SK-N-MC (cell line): Measurements from ENCODE around the gene PRSS8.
A peak's percentile ranks its signal among the peaks of the same experiment; 100 is the strongest.

Experiments used
- DNase-seq: peaks from one replicate; pipeline ENCODE4 v3.0.0-alpha.2; 2011; ENCODE audit warnings: low read depth, low spot score
- H3K27ac ChIP-seq: fragments of 200-600 bp; sonication (generic); 2 replicates; pipeline ENCODE4 v1.5.1; 2016; ENCODE audit warnings: mixed run types
- H3K36me3 ChIP-seq: fragments of 200-600 bp; sonication (generic); 2 replicates; pipeline ENCODE4 v1.6.1; 2017; ENCODE audit warnings: antibody characterized with exemption, low read length, mixed read lengths; ENCODE audit not compliant: insufficient read depth
- H3K4me3 ChIP-seq: fragments of 200-600 bp; sonication (generic); 2 replicates; pipeline ENCODE4 v1.5.1; 2016
- H3K9ac ChIP-seq: fragments of 200-600 bp; sonication (generic); 2 replicates; pipeline ENCODE4 v1.8.0; 2017; ENCODE audit warnings: mixed run types, mixed read lengths; ENCODE audit not compliant: insufficient read length
- H3K9me3 ChIP-seq: fragments of 200-600 bp; sonication (generic); 2 replicates; pipeline ENCODE4 v1.6.1; 2017; ENCODE audit warnings: low read depth, mild to moderate bottlenecking, antibody characterized with exemption, low read length, moderate library complexity, mixed read lengths
- EZH2 ChIP-seq: fragments of 200-600 bp; sonication (generic); IDR thresholded peaks from one replicate; pipeline ENCODE4 v1.6.1; 2017; ENCODE audit warnings: antibody characterized with exemption
- FOXP2 ChIP-seq: optimal IDR thresholded peaks from 2 replicates; pipeline ENCODE3; 2011; ENCODE audit warnings: mild to moderate bottlenecking, moderate library complexity; ENCODE audit not compliant: insufficient read depth; ENCODE audit errors: extremely low read length, control extremely low read depth
- POLR2AphosphoS5 ChIP-seq: IDR thresholded peaks from 2 replicates; pipeline ENCODE4 v1.6.1; 2012; ENCODE audit warnings: mild to moderate bottlenecking, low read depth, low read length, borderline replicate concordance

PRSS8 gene

DNA sequence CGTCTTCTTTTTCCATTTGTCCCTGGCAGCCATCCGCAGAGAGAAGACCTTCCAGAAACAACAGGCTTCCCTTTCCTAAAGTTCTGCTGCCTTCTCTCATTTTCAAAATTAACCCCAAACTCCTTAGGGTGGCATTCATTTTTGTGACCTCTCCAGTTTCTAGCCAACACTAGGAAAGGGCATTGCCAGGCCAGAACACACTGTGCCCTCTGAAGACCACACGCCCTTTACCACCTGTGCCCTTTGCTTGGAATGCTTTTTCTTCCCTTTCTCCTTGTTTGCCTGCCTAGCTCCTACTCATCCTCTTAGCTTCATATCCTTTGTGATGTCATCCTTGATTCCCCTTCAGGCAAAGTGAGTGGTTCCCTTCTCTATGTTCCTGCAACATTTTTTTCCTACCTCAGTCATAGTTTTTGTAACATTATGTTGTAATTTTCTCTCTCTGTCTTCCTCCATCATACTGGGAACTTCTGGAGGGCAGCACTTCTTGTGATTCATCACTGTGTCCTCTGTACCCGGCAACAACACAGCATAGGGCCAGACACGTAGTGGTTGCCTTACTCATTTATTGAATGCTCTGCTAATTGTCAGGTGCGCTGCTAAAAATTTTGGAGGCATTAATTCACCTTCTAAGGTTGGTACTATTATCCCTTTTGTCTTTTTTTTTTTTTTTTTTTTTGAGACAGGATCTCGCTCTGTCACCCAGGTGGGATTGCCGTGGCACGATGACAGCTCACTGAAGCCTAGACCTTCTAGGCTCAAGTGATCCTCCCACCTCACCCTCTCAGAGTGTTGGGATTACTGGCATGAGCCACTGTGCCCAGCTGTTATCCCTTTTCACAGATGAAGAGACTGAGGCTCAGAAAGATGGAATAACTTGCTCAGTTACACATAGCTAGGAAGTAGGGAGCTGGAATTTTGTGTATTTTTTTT is 17.0 kb downstream of the PRSS8 start:
- Histone ChIP-seq H3K27ac (peak overlapping the region; percentile 71; the same call in 1 of the 2 replicates), H3K9ac (peak overlapping the region; percentile 84), H3K36me3 (peaks cover 37% of the 10 kb centered on the region), H3K9me3 (no peaks in the 10 kb centered on the region), H3K4me3 (peak overlapping the region; percentile 91)
- DNase-seq, result no peak
- TF ChIP-seq FOXP2 (no peak), POLR2AphosphoS5 (no peak), EZH2 (no peak)

DNA sequence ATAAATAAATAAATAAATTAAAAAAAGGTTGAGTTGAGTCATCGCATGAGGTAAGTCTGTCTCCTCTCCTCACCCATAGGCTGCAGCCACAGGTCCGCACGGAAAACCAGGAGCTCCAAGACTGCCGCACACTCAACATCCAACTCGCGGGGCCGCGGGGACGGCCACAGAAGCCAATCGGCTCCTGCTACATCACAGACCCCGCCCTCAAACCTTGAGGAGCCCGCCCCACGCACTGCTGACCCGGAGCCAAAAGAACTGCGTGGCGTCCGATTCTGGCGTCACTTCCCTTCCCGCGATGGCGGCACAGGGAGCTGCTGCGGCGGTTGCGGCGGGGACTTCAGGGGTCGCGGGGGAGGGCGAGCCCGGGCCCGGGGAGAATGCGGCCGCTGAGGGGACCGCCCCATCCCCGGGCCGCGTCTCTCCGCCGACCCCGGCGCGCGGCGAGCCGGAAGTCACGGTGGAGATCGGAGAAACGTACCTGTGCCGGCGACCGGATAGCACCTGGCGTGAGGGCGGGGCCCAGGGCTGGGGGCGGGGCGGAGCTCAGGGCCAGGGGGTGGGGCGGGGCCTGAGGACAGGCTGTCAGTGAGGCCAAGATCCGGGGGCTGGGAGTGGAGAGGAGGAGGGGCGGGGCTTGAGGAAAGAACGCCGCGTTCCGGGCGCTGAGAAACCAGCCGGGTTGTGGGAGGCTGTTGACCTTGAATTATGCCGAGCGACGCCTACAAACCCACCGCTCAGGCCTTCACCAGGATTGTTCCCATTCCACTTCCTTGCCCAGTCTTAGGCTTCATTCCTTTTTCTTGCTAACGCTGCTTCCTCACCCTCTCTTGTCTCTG is 17.9 kb downstream of the PRSS8 start, which contains the start of gene KAT8:
KAT8 (plus strand) TSS at position 281 of the 839 bp plus-strand sequence; CDS start at position 299, 18 bp downstream.
- peaks cover 37% of the 10 kb centered on the region for H3K36me3 ChIP-seq
- DNase-seq, result peak; percentile 75
- H3K27ac ChIP-seq, result peak within 1 kb of the TSS; percentile 71; the same call in 1 of the 2 replicates
- peak within 1 kb of the TSS; percentile 84 for H3K9ac ChIP-seq
- peak within 1 kb of the TSS; percentile 91 for H3K4me3 ChIP-seq
- no peaks in the 10 kb centered on the region for H3K9me3 ChIP-seq
- TF ChIP-seq FOXP2, result no peak
- TF ChIP-seq EZH2, result no peak
- peak; percentile 90 for TF ChIP-seq POLR2AphosphoS5

DNA sequence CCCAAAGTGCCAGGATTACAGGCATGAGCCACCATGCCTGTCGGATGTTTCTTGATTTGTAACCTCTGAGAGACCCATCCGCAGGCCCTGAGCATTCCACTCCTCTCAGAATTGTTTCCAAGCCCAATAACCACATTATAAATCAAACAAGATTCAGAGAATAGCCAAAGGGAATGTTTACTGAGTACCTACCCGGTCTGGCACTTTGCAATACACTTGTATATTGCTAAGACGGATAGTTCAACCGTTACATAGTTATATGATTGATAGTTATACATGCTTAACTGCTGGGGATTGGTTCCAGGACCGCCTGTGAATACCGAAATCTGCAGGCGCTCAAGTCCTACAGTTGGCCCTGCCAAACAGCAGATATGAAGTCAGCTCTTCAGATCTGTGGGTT is 21.1 kb downstream of the PRSS8 start:
- Histone ChIP-seq H3K36me3 (peaks cover 33% of the 10 kb centered on the region), H3K9me3 (no peaks in the 10 kb centered on the region), H3K4me3 (no peak overlapping the region), H3K9ac (no peak overlapping the region), H3K27ac (peak overlapping the region; percentile 42; the same call in 1 of the 2 replicates)
- no peak for DNase-seq
- TF ChIP-seq POLR2AphosphoS5 (no peak), EZH2 (no peak)

DNA sequence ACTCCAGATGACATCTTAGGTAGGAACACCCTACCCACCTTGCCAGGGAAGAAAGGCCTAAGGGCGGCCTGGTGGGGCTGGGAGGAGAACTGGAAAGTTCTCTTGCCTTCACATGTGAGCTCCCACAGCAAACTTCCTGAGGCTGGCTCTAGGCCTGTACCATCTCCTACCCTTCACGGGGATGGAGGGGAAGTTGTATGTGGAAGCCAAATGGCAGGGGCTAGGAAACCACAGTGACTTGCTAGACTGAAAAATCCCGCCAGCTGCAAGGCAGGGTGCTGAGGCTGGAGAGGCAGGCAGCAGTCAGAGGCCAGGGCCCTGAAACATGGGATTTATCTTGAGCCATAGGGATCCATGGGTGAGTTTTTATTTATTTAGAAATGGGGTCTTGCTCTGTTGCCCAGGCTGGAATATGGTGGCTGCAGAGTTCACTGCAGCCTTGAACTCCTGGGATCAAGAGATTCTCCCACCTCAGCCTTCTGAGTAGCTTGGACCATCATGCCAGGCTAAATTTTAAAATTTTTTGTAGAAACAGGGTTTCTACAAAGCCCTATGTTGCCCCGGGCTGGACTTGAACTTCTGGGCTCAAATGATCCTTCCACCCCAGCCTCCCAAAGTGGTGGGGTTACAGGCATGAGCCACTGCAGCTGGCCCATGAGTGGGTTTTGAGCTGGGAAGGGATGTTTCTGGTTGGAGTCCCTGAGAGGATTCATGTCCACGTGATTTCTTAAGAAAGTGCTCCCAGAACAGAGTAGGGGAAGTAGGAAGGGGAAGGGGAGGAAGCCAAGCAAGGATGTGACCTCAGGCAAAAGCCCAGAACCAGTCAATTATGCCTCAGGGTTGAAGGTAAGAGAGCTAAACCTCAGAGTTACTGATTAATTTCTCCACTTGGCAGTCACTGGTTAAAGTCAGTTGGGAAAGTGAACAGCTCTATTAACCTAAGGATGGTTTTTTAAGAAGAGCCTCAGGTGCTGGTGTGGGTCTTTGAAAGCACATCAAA is 22.1 kb downstream of the PRSS8 start:
- no peak for DNase-seq
- Histone ChIP-seq H3K27ac (0 out of 2 replicates have a peak overlapping the region, but pooled peaks have one; percentile 21), H3K4me3 (no peak overlapping the region), H3K9me3 (no peaks in the 10 kb centered on the region), H3K9ac (no peak overlapping the region), H3K36me3 (peaks cover 27% of the 10 kb centered on the region; the same call in 1 of the 2 replicates)
- TF ChIP-seq FOXP2, result no peak
- TF ChIP-seq EZH2, result no peak

DNA sequence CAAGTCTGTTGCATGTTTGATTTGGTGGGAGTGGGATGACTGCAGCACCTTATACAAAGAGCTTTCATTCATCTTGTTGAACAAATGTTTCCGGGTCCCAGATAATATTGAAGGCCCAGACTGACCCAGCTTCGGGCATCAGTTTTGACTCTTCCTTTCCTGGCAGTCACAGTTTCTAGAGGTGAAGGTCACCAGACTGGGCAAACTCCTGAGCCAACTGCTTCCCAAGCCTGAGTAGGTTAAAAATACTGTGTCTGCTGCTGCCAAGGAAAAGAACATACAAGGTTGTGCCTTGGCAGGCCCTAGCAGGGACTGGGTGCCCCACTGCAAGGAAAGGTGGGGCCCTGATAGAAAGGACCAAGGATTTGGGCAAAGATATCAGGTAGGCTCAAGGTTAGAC is 22.8 kb downstream of the PRSS8 start:
- H3K36me3 ChIP-seq, result peaks cover 27% of the 10 kb centered on the region; the same call in 1 of the 2 replicates
- no peak overlapping the region for H3K9ac ChIP-seq
- H3K4me3 ChIP-seq, result no peak overlapping the region
- H3K27ac ChIP-seq, result no peak overlapping the region
- TF ChIP-seq POLR2AphosphoS5, result no peak
- no peaks in the 10 kb centered on the region for H3K9me3 ChIP-seq
- DNase-seq, result no peak

DNA sequence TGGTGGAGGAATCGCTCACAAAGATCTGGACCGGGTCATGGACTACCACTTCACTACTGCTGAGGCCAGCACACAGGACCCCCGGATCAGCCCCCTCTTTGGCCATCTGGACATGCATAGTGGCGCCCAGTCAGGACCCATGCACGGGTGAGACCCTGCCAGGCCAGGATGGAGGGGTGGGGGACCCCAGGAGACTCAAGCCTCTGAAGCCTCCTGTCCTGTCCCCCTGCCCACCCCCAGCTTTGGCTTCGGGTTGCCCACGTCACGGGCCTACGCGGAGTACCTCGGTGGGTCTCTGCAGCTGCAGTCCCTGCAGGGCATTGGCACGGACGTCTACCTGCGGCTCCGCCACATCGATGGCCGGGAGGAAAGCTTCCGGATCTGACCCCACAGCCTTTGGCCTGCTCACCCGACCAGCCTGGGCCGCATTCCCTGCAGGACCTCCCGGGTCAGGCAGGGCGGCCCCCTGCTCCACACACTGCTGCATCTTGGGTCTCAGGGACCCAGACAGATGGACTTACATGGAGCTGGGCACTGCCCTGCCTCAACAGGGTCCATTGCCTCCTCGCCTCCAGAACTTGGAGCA is 23.6 kb downstream of the PRSS8 start:
- no peaks in the 10 kb centered on the region for H3K9me3 ChIP-seq
- no peak overlapping the region for H3K9ac ChIP-seq
- TF ChIP-seq FOXP2, result no peak
- TF ChIP-seq POLR2AphosphoS5, result no peak
- no peak for TF ChIP-seq EZH2
- no peak overlapping the region for H3K4me3 ChIP-seq
- no peak for DNase-seq
- no peak overlapping the region for H3K27ac ChIP-seq
- H3K36me3 ChIP-seq, result peaks cover 27% of the 10 kb centered on the region; the same call in 1 of the 2 replicates
